HG02571 (cell line): ENCODE results near the gene C1QTNF2.
"Not testable (repeated sequence)": the region's sequence is repeated elsewhere in the genome, so short reads cannot be mapped to it uniquely, and the experiment has no call there.

ENCODE experiments used
- ATAC-seq: cut with Tn5 transposase; IDR thresholded peaks from one replicate; pipeline ENCODE4 v1.9.1; 2021; ENCODE audit warnings: mild to moderate bottlenecking, moderate library complexity; ENCODE audit not compliant: unreplicated experiment

The C1QTNF2 gene

GRCh38 chr5:160347448-160347847 is 23.0 kb downstream of the C1QTNF2 start:
- no peak for ATAC-seq

GRCh38 chr5:160342413-160342941 is 27.9 kb downstream of the C1QTNF2 start:
- ATAC-seq: no peak

GRCh38 chr5:160341309-160341870 is 29.0 kb downstream of the C1QTNF2 start:
- ATAC-seq: no peak

- ATAC-seq: not testable (repeated sequence)
Measured at GRCh38 chr5:160340513-160340912, 29.9 kb downstream of the C1QTNF2 start.

- no peak for ATAC-seq
Measured at GRCh38 chr5:160339406-160340130, 30.9 kb downstream of the C1QTNF2 start.

- not testable (repeated sequence) for ATAC-seq
Measured at GRCh38 chr5:160334716-160335115, 35.7 kb downstream of the C1QTNF2 start.

GRCh38 chr5:160333721-160334120 is 36.7 kb downstream of the C1QTNF2 start:
- ATAC-seq: no peak

GRCh38 chr5:160330212-160330611 is 40.2 kb downstream of the C1QTNF2 start:
- ATAC-seq: no peak

GRCh38 chr5:160327818-160328217 is 42.6 kb downstream of the C1QTNF2 start:
- ATAC-seq: no peak

GRCh38 chr5:160326981-160327380 is 43.4 kb downstream of the C1QTNF2 start:
- no peak for ATAC-seq

GRCh38 chr5:160325716-160326115 is 44.7 kb downstream of the C1QTNF2 start:
- ATAC-seq: no peak

- ATAC-seq: no peak
Measured at GRCh38 chr5:160324886-160325285, 45.5 kb downstream of the C1QTNF2 start.

- ATAC-seq: no peak
Measured at GRCh38 chr5:160318409-160318808, 52.0 kb downstream of the C1QTNF2 start.

- ATAC-seq: no peak
Measured at GRCh38 chr5:160317434-160317833, 53.0 kb downstream of the C1QTNF2 start.

- no peak for ATAC-seq
Measured at GRCh38 chr5:160315968-160316367, 54.5 kb downstream of the C1QTNF2 start.

- no peak for ATAC-seq
Measured at GRCh38 chr5:160312960-160313727, 57.3 kb downstream of the C1QTNF2 start.

- no peak for ATAC-seq
Measured at GRCh38 chr5:160312134-160312959, 58.1 kb downstream of the C1QTNF2 start, which contains the start of gene CCNJL. TSS of gene CCNJL (minus strand) at chr5:160312564. CDS start at chr5:160311923, 641 bp downstream.

- no peak for ATAC-seq
Measured at GRCh38 chr5:160311491-160312133, 58.8 kb downstream of the C1QTNF2 start.

GRCh38 chr5:160310552-160311295 is 59.7 kb downstream of the C1QTNF2 start:
- ATAC-seq: no peak
